Measurements from ENCODE around the gene CFAP100.

Gene CFAP100

GRCh38 chr3:126461450-126462070, 66.9 kb downstream of the CFAP100 start:
- no peak overlapping the region for H3K4me3 ChIP-seq (ENCODE audit: low read length)
- TF ChIP-seq CTCF (conservative IDR thresholded peaks at IDR 0.05; ENCODE audit: low read length): no peak
- no peak for DNase-seq (ENCODE audit: low read depth)

- no peak overlapping the region for H3K4me3 ChIP-seq (ENCODE audit: low read length)
- TF ChIP-seq CTCF (conservative IDR thresholded peaks at IDR 0.05; ENCODE audit: low read length): no peak
- DNase-seq (ENCODE audit: low read depth): no peak
Observed at GRCh38 chr3:126463521-126463920, 68.8 kb downstream of the CFAP100 start.

- H3K4me3 ChIP-seq (ENCODE audit: low read length): no peak overlapping the region
- no peak for DNase-seq (ENCODE audit: low read depth)
- TF ChIP-seq CTCF (conservative IDR thresholded peaks at IDR 0.05; ENCODE audit: low read length): no peak
Observed at GRCh38 chr3:126464093-126464492, 69.4 kb downstream of the CFAP100 start.

- no peak overlapping the region for H3K4me3 ChIP-seq (ENCODE audit: low read length)
- TF ChIP-seq CTCF (conservative IDR thresholded peaks at IDR 0.05; ENCODE audit: low read length): no peak
- DNase-seq (ENCODE audit: low read depth): no peak
Observed at GRCh38 chr3:126464494-126464893, 69.8 kb downstream of the CFAP100 start.

GRCh38 chr3:126464997-126465396, 70.3 kb downstream of the CFAP100 start:
- no peak for DNase-seq (ENCODE audit: low read depth)
- TF ChIP-seq CTCF (conservative IDR thresholded peaks at IDR 0.05; ENCODE audit: low read length): no peak
- H3K4me3 ChIP-seq (ENCODE audit: low read length): no peak overlapping the region

GRCh38 chr3:126465928-126466544, 71.3 kb downstream of the CFAP100 start:
- TF ChIP-seq CTCF (conservative IDR thresholded peaks at IDR 0.05; ENCODE audit: low read length): no peak
- H3K4me3 ChIP-seq (ENCODE audit: low read length): no peak overlapping the region
- DNase-seq (ENCODE audit: low read depth): no peak

- no peak for TF ChIP-seq CTCF (conservative IDR thresholded peaks at IDR 0.05; ENCODE audit: low read length)
- H3K4me3 ChIP-seq (ENCODE audit: low read length): no peak overlapping the region
- DNase-seq (ENCODE audit: low read depth): no peak
Observed at GRCh38 chr3:126466886-126467610, 72.3 kb downstream of the CFAP100 start.
